ENCODE measurements around the gene TTC3. TPM values are rescaled to one million over a fixed set of nuclear protein-coding genes. Genes with fewer than 3 reads are reported as not detected.

TTC3 gene
- total and polyA plus RNA-seq, 2 of the 13 experiments (the other 11 are each of a cell fraction or from before 2014, with no cell fraction given), result 55.7 to 108 TPM

DNA sequence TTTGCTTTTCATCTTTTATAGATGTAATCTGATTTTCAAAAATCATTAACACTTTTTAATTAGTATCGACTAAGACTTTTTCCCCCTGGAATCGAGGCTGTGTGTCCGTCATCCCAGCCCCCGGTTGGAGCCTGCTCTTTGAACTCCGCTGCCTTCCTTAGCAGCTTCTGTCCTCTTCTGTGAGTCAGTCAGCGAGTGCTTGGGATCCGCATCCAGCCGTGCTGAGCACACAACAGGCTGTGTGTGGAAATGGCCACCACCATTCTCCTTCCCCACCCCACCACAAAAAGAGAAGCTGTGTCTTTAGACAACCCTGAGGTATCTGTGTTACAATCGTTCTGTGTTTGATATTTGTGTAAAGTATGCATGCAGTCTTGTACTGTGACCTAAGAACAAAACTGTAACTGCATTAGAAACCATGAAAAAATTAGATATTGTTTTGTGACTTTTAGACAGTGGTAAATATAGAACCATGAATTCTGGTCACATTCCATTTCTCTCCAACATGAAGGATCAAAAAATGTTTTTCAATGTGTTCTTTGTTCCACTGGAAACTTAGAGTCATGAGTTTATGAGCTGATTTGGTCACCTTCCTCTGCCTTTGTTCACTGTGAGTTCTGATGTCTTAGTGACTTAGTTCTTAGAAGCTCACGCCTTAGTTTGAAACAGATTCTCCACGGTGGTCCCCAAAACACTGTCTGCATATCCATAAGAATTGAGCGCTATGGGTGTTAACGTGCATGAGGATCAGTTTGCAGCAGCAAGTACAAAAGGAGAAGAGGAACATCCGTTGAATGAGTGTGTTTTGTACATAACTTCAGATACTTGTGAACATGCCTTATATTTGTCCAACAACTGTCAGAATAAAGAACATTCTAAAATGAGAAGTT is 129.4 kb downstream of the TTC3 start:
- ATAC-seq (no peak), FAIRE-seq (no peak), DNase-seq (ENCODE audit: low spot score) (no peak)
- H3K4me1 ChIP-seq (ENCODE audit: insufficient read depth, low read length), result peaks cover 24% of the 10 kb centered on the region
- no peak overlapping the region for H2AFZ ChIP-seq (ENCODE audit: low read length)
- peaks cover 23 to 50% of the 10 kb centered on the region in 2 experiments for H3K36me3 ChIP-seq (replicated peaks in 1 of 2; ENCODE audit: control insufficient read depth in 1 of 2, insufficient read depth in 2 of 2, low read length in 2 of 2)
- no peak overlapping the region for H3K9ac ChIP-seq (ENCODE audit: insufficient read depth, low read depth, low read length)
- ChIA-PET CTCF (ENCODE audit: low intra/inter-chr PET ratio, low total read pairs) (no interaction called here), POLR2A (no interaction called here)
- no peak overlapping the region for H3K4me2 ChIP-seq (ENCODE audit: low read depth, low read length)
- H3K27me3 ChIP-seq (ENCODE audit: control insufficient read depth in 1 of 2, insufficient read depth in 2 of 2, low read length in 2 of 2), result no peaks in the 10 kb centered on the region
- H3K79me2 ChIP-seq (ENCODE audit: insufficient read depth, low read length), result no peaks in the 10 kb centered on the region
- intact Hi-C loops (cut with micrococcal nuclease; ENCODE audit: unreplicated experiment), result no loop called here
- BruUV-seq (replicated peaks), result TSS peak; percentile 22
- in situ Hi-C loops (cut with HindIII; ENCODE audit: extremely low pct_ligation_motif_present, low pct_unique_long_range_greater_than_20kb), result no loop called here
- TF ChIP-seq, protein P1, sequence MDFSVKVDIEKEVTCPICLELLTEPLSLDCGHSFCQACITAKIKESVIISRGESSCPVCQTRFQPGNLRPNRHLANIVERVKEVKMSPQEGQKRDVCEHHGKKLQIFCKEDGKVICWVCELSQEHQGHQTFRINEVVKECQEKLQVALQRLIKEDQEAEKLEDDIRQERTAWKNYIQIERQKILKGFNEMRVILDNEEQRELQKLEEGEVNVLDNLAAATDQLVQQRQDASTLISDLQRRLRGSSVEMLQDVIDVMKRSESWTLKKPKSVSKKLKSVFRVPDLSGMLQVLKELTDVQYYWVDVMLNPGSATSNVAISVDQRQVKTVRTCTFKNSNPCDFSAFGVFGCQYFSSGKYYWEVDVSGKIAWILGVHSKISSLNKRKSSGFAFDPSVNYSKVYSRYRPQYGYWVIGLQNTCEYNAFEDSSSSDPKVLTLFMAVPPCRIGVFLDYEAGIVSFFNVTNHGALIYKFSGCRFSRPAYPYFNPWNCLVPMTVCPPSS (IDR thresholded peaks at IDR 0.05), result no peak
- TF ChIP-seq KLF6 (CRISPR knock-in tag; IDR thresholded peaks at IDR 0.05) (no peak), NRL (CRISPR knock-in tag; IDR thresholded peaks at IDR 0.05; ENCODE audit: borderline replicate concordance) (no peak), ZKSCAN5 (CRISPR knock-in tag; IDR thresholded peaks at IDR 0.05) (no peak), PHF5A (CRISPR knock-in tag; IDR thresholded peaks at IDR 0.05; ENCODE audit: low read depth, unreplicated experiment) (no peak), ZNF616 (CRISPR knock-in tag; IDR thresholded peaks at IDR 0.05; ENCODE audit: low read depth) (no peak), THAP11 (CRISPR knock-in tag; IDR thresholded peaks at IDR 0.05) (no peak), ZFP62 (CRISPR knock-in tag; IDR thresholded peaks at IDR 0.05) (no peak)
- TF ChIP-seq, protein P2, sequence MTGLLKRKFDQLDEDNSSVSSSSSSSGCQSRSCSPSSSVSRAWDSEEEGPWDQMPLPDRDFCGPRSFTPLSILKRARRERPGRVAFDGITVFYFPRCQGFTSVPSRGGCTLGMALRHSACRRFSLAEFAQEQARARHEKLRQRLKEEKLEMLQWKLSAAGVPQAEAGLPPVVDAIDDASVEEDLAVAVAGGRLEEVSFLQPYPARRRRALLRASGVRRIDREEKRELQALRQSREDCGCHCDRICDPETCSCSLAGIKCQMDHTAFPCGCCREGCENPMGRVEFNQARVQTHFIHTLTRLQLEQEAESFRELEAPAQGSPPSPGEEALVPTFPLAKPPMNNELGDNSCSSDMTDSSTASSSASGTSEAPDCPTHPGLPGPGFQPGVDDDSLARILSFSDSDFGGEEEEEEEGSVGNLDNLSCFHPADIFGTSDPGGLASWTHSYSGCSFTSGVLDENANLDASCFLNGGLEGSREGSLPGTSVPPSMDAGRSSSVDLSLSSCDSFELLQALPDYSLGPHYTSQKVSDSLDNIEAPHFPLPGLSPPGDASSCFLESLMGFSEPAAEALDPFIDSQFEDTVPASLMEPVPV (CRISPR knock-in tag; IDR thresholded peaks at IDR 0.05), result no peak
- TF ChIP-seq, protein P3, sequence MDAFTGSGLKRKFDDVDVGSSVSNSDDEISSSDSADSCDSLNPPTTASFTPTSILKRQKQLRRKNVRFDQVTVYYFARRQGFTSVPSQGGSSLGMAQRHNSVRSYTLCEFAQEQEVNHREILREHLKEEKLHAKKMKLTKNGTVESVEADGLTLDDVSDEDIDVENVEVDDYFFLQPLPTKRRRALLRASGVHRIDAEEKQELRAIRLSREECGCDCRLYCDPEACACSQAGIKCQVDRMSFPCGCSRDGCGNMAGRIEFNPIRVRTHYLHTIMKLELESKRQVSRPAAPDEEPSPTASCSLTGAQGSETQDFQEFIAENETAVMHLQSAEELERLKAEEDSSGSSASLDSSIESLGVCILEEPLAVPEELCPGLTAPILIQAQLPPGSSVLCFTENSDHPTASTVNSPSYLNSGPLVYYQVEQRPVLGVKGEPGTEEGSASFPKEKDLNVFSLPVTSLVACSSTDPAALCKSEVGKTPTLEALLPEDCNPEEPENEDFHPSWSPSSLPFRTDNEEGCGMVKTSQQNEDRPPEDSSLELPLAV (CRISPR knock-in tag; conservative IDR thresholded peaks at IDR 0.05; ENCODE audit: low read depth), result no peak
- TF ChIP-seq, protein P4, sequence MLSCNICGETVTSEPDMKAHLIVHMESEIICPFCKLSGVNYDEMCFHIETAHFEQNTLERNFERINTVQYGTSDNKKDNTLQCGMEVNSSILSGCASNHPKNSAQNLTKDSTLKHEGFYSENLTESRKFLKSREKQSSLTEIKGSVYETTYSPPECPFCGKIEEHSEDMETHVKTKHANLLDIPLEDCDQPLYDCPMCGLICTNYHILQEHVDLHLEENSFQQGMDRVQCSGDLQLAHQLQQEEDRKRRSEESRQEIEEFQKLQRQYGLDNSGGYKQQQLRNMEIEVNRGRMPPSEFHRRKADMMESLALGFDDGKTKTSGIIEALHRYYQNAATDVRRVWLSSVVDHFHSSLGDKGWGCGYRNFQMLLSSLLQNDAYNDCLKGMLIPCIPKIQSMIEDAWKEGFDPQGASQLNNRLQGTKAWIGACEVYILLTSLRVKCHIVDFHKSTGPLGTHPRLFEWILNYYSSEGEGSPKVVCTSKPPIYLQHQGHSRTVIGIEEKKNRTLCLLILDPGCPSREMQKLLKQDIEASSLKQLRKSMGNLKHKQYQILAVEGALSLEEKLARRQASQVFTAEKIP (CRISPR knock-in tag; IDR thresholded peaks at IDR 0.05; ENCODE audit: borderline replicate concordance), result no peak
- 94% methylated on average over 14 of the region's 14 CpGs for WGBS (ENCODE audit: low lambda C conversion rate)
- H4K20me1 ChIP-seq (ENCODE audit: insufficient read depth, low read length), result no peaks in the 10 kb centered on the region
- no peak overlapping the region for H3K27ac ChIP-seq (ENCODE audit: extremely low read length, insufficient read depth, low read length)
- no peaks in the 10 kb centered on the region for H3K9me3 ChIP-seq (ENCODE audit: low read length)
- H3K4me3 ChIP-seq (replicated peaks in 1 of 3; ENCODE audit: insufficient read depth in 1 of 3, low read depth in 2 of 3, low read length in 3 of 3), result no peak overlapping the region

Data from HepG2 (cell line).